ENCODE measurements around the gene NOP9. TPM values are rescaled to one million over a fixed set of nuclear protein-coding genes. Genes with fewer than 3 reads are reported as not detected.

NOP9 gene
- total RNA-seq, 1 donor from 2014 or later: 23.2 TPM

DNA sequence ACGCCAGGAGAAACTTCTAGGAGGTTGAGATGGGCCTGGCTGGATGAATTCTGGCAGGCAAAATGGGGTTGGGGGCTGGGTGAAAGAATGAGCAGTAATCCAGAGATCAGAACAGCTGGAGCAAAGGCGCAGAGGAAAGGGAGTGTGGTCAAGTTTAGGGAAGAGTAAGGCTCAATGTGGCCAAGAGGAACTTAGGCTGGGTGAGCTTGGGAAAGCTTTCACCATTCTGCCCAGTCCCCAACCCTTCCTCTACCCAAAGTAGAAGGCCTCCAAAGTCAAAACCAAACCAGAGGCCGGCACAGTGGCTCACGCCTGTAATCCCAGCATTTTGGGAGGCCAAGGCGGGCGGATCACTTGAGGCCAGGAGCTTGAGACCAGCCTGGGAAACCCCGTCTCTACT is 18.0 kb upstream of the NOP9 start:
- DNase-seq (ENCODE audit: low read depth): no peak
- TF ChIP-seq, protein P1, sequence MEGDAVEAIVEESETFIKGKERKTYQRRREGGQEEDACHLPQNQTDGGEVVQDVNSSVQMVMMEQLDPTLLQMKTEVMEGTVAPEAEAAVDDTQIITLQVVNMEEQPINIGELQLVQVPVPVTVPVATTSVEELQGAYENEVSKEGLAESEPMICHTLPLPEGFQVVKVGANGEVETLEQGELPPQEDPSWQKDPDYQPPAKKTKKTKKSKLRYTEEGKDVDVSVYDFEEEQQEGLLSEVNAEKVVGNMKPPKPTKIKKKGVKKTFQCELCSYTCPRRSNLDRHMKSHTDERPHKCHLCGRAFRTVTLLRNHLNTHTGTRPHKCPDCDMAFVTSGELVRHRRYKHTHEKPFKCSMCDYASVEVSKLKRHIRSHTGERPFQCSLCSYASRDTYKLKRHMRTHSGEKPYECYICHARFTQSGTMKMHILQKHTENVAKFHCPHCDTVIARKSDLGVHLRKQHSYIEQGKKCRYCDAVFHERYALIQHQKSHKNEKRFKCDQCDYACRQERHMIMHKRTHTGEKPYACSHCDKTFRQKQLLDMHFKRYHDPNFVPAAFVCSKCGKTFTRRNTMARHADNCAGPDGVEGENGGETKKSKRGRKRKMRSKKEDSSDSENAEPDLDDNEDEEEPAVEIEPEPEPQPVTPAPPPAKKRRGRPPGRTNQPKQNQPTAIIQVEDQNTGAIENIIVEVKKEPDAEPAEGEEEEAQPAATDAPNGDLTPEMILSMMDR (IDR thresholded peaks at IDR 0.05; ENCODE audit: insufficient read depth, low read length, severe bottlenecking): no peak
- no peak for FAIRE-seq
- no peak overlapping the region for H3K4me3 ChIP-seq (ENCODE audit: low read depth, low read length)
- H3K36me3 ChIP-seq (ENCODE audit: control insufficient read depth, insufficient read depth, low read length): no peaks in the 10 kb centered on the region
- no peaks in the 10 kb centered on the region for H3K27me3 ChIP-seq (ENCODE audit: control insufficient read depth, insufficient read depth, low read length)

- H3K4me3 ChIP-seq (ENCODE audit: low read depth, low read length): no peak overlapping the region
- DNase-seq (ENCODE audit: low read depth): no peak
- no peaks in the 10 kb centered on the region for H3K27me3 ChIP-seq (ENCODE audit: control insufficient read depth, insufficient read depth, low read length)
- no peak for FAIRE-seq
- TF ChIP-seq, protein P1 (IDR thresholded peaks at IDR 0.05; ENCODE audit: insufficient read depth, low read length, severe bottlenecking): no peak
- H3K36me3 ChIP-seq (ENCODE audit: control insufficient read depth, insufficient read depth, low read length): no peaks in the 10 kb centered on the region
Measured at GRCh38 chr14:24282736-24283135, 16.9 kb upstream of the NOP9 start.

- H3K36me3 ChIP-seq (ENCODE audit: control insufficient read depth, insufficient read depth, low read length): no peaks in the 10 kb centered on the region
- FAIRE-seq: no peak
Measured at GRCh38 chr14:24283796-24284460, 15.7 kb upstream of the NOP9 start.

GRCh38 chr14:24284501-24285035 is 15.1 kb upstream of the NOP9 start:
- FAIRE-seq: no peak
- no peak for DNase-seq (ENCODE audit: low read depth)
- H3K36me3 ChIP-seq (ENCODE audit: control insufficient read depth, insufficient read depth, low read length): peaks cover under 1% of the 10 kb centered on the region
- TF ChIP-seq, protein P1 (IDR thresholded peaks at IDR 0.05; ENCODE audit: insufficient read depth, low read length, severe bottlenecking): no peak
- no peaks in the 10 kb centered on the region for H3K27me3 ChIP-seq (ENCODE audit: control insufficient read depth, insufficient read depth, low read length)
- no peak overlapping the region for H3K4me3 ChIP-seq (ENCODE audit: low read depth, low read length)

More at GRCh38 chr14:24283796-24284460, 15.7 kb upstream of the NOP9 start:
- DNase-seq (ENCODE audit: low read depth): peak; percentile 62
- Histone ChIP-seq H3K27me3 (ENCODE audit: control insufficient read depth, insufficient read depth, low read length) (no peaks in the 10 kb centered on the region), H3K4me3 (ENCODE audit: low read depth, low read length) (no peak overlapping the region)
- TF ChIP-seq, protein P1 (IDR thresholded peaks at IDR 0.05; ENCODE audit: insufficient read depth, low read length, severe bottlenecking): no peak

- Histone ChIP-seq H3K4me3 (ENCODE audit: low read depth, low read length) (no peak overlapping the region), H3K27me3 (ENCODE audit: control insufficient read depth, insufficient read depth, low read length) (no peaks in the 10 kb centered on the region), H3K36me3 (ENCODE audit: control insufficient read depth, insufficient read depth, low read length) (peaks cover 7% of the 10 kb centered on the region)
- FAIRE-seq (no peak), DNase-seq (ENCODE audit: low read depth) (no peak)
- TF ChIP-seq, protein P1 (IDR thresholded peaks at IDR 0.05; ENCODE audit: insufficient read depth, low read length, severe bottlenecking): no peak
Measured at GRCh38 chr14:24285351-24285750, 14.3 kb upstream of the NOP9 start.
